SK-N-SH treated with all-trans-retinoic acid at 6 μM for 48 hours (cell line): Measurements from ENCODE around the gene UBL3.
A peak's percentile ranks its signal among the peaks of the same experiment; 100 is the strongest.

Experiments used
- ATAC-seq: fragments of 200-7000 bp; cut with Tn5 transposase; 3 replicates; pipeline ENCODE4 v1.9.1; 2020; ENCODE audit warnings: mild to moderate bottlenecking, moderate library complexity
- ARNTL ChIP-seq: fragments of 450-650 bp; formaldehyde crosslinking; IDR thresholded peaks from 2 replicates; pipeline ENCODE4 v1.5.0; 2020; ENCODE audit warnings: low read depth, mild to moderate bottlenecking, moderate library complexity, borderline replicate concordance
- CSDC2 ChIP-seq: fragments of 250-450 bp; sonication (Bioruptor Pico); IDR thresholded peaks from 2 replicates; pipeline ENCODE4 v1.5.0; 2020; ENCODE audit warnings: mild to moderate bottlenecking, moderate library complexity
- ISL1 ChIP-seq: fragments of 250-450 bp; sonication (Bioruptor Pico); IDR thresholded peaks from 2 replicates; pipeline ENCODE4 v2.1.2; 2022; ENCODE audit warnings: mild to moderate bottlenecking, moderate library complexity
- OSR1 ChIP-seq: fragments of 250-450 bp; sonication (Bioruptor Pico); IDR thresholded peaks from 2 replicates; pipeline ENCODE4 v1.8.0; 2022; ENCODE audit warnings: moderate library complexity, mild to moderate bottlenecking, inconsistent platforms
- POU6F1 ChIP-seq: fragments of 250-450 bp; sonication (Bioruptor Pico); IDR thresholded peaks from 2 replicates; pipeline ENCODE4 v1.8.0; 2021; ENCODE audit warnings: low read depth, mild to moderate bottlenecking, moderate library complexity, borderline replicate concordance
- PPARA ChIP-seq: fragments of 250-450 bp; sonication (Bioruptor Pico); IDR thresholded peaks from 2 replicates; pipeline ENCODE4 v1.5.0; 2020; ENCODE audit warnings: mild to moderate bottlenecking, borderline replicate concordance
- RARB ChIP-seq: fragments of 250-450 bp; sonication (Bioruptor Pico); IDR thresholded peaks from 2 replicates; pipeline ENCODE4 v1.8.0; 2021; ENCODE audit warnings: mild to moderate bottlenecking, moderate library complexity
- SNAI2 ChIP-seq: fragments of 250-450 bp; sonication (Bioruptor Pico); IDR thresholded peaks from 2 replicates; pipeline ENCODE4 v1.5.0; 2020; ENCODE audit warnings: mild to moderate bottlenecking, moderate library complexity
- TCF4 ChIP-seq: fragments of 250-450 bp; sonication (Bioruptor Pico); IDR thresholded peaks from 2 replicates; pipeline ENCODE4 v1.8.0; 2021; ENCODE audit warnings: mild to moderate bottlenecking, moderate library complexity, borderline replicate concordance
- ZC3H10 ChIP-seq: fragments of 250-450 bp; sonication (Bioruptor Pico); IDR thresholded peaks from 2 replicates; pipeline ENCODE4 v1.5.1; 2021; ENCODE audit warnings: mild to moderate bottlenecking, moderate library complexity
- ZFP3 ChIP-seq: fragments of 250-450 bp; sonication (Bioruptor Pico); IDR thresholded peaks from 2 replicates; pipeline ENCODE4 v1.5.0; 2020; ENCODE audit warnings: mild to moderate bottlenecking, moderate library complexity
- ZFP30 ChIP-seq: fragments of 450-650 bp; formaldehyde crosslinking; IDR thresholded peaks from 2 replicates; pipeline ENCODE4 v1.5.0; 2022; ENCODE audit warnings: mild to moderate bottlenecking, moderate library complexity
- ZNF565 ChIP-seq: fragments of 450-650 bp; formaldehyde crosslinking; conservative IDR thresholded peaks from 2 replicates; pipeline ENCODE4 v1.5.0; 2020; ENCODE audit warnings: low read depth, mild to moderate bottlenecking, moderate library complexity
- ZNF8 ChIP-seq: fragments of 450-650 bp; formaldehyde crosslinking; IDR thresholded peaks from 2 replicates; pipeline ENCODE4 v1.5.0; 2020; ENCODE audit warnings: mild to moderate bottlenecking, moderate library complexity
- TF ChIP-seq, protein P1 (sequence below): fragments of 250-450 bp; sonication (Bioruptor Pico); IDR thresholded peaks from 2 replicates; pipeline ENCODE4 v1.8.0; 2020; ENCODE audit warnings: mild to moderate bottlenecking, moderate library complexity, borderline replicate concordance
- TF ChIP-seq, protein P2 (sequence below): fragments of 250-450 bp; sonication (Bioruptor Pico); IDR thresholded peaks from 2 replicates; pipeline ENCODE4 v1.5.1; 2021; ENCODE audit warnings: mild to moderate bottlenecking, moderate library complexity
- TF ChIP-seq, protein P3 (sequence below): fragments of 250-450 bp; sonication (Bioruptor Pico); IDR thresholded peaks from 2 replicates; pipeline ENCODE4 v1.5.1; 2020; ENCODE audit warnings: low read depth, mild to moderate bottlenecking, moderate library complexity
- TF ChIP-seq, protein P4 (sequence below): fragments of 250-450 bp; sonication (Bioruptor Pico); IDR thresholded peaks from 2 replicates; pipeline ENCODE4 v1.5.0; 2020; ENCODE audit warnings: mild to moderate bottlenecking, moderate library complexity

The UBL3 gene, protein sequence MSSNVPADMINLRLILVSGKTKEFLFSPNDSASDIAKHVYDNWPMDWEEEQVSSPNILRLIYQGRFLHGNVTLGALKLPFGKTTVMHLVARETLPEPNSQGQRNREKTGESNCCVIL

DNA sequence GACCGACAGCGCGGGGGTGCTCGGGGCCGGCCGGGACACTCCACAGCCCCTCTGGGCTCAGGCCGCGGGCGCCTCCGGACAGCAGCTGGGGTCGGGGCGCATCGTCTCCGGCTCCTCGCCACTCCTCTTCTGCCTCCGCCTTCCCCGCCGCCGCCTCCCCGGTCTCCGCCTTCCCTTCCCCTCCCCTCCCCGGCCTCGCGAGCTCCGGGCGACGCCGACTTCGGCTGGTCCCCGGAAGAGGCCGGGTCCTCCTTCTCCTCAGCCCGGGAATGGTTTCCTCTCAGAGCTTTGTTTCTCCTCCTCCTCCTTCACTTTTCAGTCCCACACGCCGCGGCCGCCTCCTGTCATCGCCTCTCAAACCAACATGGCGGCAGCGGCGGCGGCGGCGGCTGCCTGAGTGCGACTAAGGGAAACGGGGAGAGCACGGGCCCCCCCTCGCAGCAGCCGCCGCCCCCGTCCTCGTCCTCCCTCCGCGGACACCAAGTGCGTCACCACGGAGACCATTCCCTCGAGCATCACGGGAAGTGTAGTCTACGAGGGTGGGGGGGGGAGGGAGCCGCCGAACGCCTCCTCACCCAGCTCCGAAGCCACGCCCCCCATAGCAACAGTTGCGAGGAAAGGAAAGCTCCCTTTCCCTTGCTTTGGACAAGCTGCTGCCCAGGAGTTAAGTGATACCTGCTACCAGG lies at the start of gene UBL3:
Gene UBL3, minus strand, starts transcription at position 405 of the 686 bp plus-strand sequence. CDS start 1,079 bp downstream, outside the sequence.
- peak; percentile 84 for ATAC-seq
- no peak for TF ChIP-seq RARB
- TF ChIP-seq, protein P1, sequence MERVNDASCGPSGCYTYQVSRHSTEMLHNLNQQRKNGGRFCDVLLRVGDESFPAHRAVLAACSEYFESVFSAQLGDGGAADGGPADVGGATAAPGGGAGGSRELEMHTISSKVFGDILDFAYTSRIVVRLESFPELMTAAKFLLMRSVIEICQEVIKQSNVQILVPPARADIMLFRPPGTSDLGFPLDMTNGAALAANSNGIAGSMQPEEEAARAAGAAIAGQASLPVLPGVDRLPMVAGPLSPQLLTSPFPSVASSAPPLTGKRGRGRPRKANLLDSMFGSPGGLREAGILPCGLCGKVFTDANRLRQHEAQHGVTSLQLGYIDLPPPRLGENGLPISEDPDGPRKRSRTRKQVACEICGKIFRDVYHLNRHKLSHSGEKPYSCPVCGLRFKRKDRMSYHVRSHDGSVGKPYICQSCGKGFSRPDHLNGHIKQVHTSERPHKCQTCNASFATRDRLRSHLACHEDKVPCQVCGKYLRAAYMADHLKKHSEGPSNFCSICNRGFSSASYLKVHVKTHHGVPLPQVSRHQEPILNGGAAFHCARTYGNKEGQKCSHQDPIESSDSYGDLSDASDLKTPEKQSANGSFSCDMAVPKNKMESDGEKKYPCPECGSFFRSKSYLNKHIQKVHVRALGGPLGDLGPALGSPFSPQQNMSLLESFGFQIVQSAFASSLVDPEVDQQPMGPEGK (CRISPR knock-in tag): peak; percentile 99
- no peak for TF ChIP-seq PPARA
- TF ChIP-seq ZC3H10: no peak
- TF ChIP-seq, protein P2, sequence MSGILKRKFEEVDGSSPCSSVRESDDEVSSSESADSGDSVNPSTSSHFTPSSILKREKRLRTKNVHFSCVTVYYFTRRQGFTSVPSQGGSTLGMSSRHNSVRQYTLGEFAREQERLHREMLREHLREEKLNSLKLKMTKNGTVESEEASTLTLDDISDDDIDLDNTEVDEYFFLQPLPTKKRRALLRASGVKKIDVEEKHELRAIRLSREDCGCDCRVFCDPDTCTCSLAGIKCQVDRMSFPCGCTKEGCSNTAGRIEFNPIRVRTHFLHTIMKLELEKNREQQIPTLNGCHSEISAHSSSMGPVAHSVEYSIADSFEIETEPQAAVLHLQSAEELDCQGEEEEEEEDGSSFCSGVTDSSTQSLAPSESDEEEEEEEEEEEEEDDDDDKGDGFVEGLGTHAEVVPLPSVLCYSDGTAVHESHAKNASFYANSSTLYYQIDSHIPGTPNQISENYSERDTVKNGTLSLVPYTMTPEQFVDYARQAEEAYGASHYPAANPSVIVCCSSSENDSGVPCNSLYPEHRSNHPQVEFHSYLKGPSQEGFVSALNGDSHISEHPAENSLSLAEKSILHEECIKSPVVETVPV: no peak
- no peak for TF ChIP-seq ZFP3 (CRISPR knock-in tag)
- no peak for TF ChIP-seq CSDC2 (CRISPR knock-in tag)

GRCh38 chr13:29897102-29897501 lies 46.7 kb upstream of the UBL3 start:
- no peak for ATAC-seq
- no peak for TF ChIP-seq CSDC2 (CRISPR knock-in tag)
- TF ChIP-seq ISL1 (CRISPR knock-in tag): no peak
- TF ChIP-seq, protein P1 (CRISPR knock-in tag): no peak
- TF ChIP-seq POU6F1 (CRISPR knock-in tag): no peak
- no peak for TF ChIP-seq SNAI2
- TF ChIP-seq PPARA: no peak
- no peak for TF ChIP-seq ZFP3 (CRISPR knock-in tag)
- TF ChIP-seq ZFP30 (CRISPR knock-in tag): no peak
- TF ChIP-seq RARB: no peak
- TF ChIP-seq ARNTL: no peak
- no peak for TF ChIP-seq OSR1 (CRISPR knock-in tag)
- TF ChIP-seq ZC3H10: no peak
- TF ChIP-seq, protein P3, sequence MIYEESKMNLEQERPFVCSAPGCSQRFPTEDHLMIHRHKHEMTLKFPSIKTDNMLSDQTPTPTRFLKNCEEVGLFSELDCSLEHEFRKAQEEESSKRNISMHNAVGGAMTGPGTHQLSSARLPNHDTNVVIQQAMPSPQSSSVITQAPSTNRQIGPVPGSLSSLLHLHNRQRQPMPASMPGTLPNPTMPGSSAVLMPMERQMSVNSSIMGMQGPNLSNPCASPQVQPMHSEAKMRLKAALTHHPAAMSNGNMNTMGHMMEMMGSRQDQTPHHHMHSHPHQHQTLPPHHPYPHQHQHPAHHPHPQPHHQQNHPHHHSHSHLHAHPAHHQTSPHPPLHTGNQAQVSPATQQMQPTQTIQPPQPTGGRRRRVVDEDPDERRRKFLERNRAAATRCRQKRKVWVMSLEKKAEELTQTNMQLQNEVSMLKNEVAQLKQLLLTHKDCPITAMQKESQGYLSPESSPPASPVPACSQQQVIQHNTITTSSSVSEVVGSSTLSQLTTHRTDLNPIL (CRISPR knock-in tag): no peak

- TF ChIP-seq TCF4 (CRISPR knock-in tag): peak; percentile 89
- no peak for TF ChIP-seq POU6F1 (CRISPR knock-in tag)
- peak; percentile 43 for ATAC-seq
Measured at GRCh38 chr13:29893438-29893837, 43.0 kb upstream of the UBL3 start.

DNA sequence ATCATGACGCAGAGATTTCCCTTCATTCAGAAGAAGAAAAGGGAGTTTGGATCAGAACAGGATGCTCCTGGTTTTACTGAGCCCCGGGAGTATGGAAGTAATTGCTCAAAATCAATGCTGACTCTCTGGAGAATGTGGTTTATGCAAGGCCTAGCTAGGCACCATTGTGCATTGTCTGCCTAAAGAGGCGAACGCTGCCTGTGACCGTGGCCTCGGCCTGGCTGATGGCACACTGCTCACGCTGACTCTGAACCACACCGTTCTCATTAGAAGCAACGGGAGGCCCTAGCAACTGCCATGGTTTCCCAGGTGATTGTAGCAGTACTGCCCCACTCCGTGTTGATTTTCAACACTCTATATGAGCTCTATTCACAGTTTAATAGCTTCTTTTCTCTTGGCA lies 41.7 kb upstream of the UBL3 start:
- ATAC-seq: no peak
- TF ChIP-seq ISL1 (CRISPR knock-in tag) (no peak), ZNF565 (CRISPR knock-in tag) (no peak), ZNF8 (no peak), ZC3H10 (no peak), ZFP3 (CRISPR knock-in tag) (no peak)
- TF ChIP-seq, protein P2: no peak
- TF ChIP-seq, protein P3 (CRISPR knock-in tag): no peak
- TF ChIP-seq, protein P4, sequence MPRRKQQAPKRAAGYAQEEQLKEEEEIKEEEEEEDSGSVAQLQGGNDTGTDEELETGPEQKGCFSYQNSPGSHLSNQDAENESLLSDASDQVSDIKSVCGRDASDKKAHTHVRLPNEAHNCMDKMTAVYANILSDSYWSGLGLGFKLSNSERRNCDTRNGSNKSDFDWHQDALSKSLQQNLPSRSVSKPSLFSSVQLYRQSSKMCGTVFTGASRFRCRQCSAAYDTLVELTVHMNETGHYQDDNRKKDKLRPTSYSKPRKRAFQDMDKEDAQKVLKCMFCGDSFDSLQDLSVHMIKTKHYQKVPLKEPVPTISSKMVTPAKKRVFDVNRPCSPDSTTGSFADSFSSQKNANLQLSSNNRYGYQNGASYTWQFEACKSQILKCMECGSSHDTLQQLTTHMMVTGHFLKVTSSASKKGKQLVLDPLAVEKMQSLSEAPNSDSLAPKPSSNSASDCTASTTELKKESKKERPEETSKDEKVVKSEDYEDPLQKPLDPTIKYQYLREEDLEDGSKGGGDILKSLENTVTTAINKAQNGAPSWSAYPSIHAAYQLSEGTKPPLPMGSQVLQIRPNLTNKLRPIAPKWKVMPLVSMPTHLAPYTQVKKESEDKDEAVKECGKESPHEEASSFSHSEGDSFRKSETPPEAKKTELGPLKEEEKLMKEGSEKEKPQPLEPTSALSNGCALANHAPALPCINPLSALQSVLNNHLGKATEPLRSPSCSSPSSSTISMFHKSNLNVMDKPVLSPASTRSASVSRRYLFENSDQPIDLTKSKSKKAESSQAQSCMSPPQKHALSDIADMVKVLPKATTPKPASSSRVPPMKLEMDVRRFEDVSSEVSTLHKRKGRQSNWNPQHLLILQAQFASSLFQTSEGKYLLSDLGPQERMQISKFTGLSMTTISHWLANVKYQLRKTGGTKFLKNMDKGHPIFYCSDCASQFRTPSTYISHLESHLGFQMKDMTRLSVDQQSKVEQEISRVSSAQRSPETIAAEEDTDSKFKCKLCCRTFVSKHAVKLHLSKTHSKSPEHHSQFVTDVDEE (CRISPR knock-in tag): no peak
